Astrocyte (in vitro differentiated cells and primary cell): ENCODE data around the gene KRTAP21-3.

ENCODE experiments used
- CTCF ChIP-seq: IDR thresholded peaks from 2 replicates; pipeline ENCODE4 v1.5.1; 2011; ENCODE audit warnings: low read depth, mild to moderate bottlenecking, inconsistent platforms, low read length, moderate library complexity; ENCODE audit not compliant: insufficient read depth
- EZH2 ChIP-seq: IDR thresholded peaks from 2 replicates; pipeline ENCODE4 v1.6.1; 2012; ENCODE audit warnings: mild to moderate bottlenecking, low read length, inconsistent platforms; ENCODE audit not compliant: insufficient read depth

- no peak for TF ChIP-seq CTCF
- TF ChIP-seq EZH2: no peak
Observed at GRCh38 chr21:30740462-30740861, 21.9 kb upstream of the KRTAP21-3 start.
